Measurements from ENCODE around the gene TOX2.

The TOX2 gene

DNA sequence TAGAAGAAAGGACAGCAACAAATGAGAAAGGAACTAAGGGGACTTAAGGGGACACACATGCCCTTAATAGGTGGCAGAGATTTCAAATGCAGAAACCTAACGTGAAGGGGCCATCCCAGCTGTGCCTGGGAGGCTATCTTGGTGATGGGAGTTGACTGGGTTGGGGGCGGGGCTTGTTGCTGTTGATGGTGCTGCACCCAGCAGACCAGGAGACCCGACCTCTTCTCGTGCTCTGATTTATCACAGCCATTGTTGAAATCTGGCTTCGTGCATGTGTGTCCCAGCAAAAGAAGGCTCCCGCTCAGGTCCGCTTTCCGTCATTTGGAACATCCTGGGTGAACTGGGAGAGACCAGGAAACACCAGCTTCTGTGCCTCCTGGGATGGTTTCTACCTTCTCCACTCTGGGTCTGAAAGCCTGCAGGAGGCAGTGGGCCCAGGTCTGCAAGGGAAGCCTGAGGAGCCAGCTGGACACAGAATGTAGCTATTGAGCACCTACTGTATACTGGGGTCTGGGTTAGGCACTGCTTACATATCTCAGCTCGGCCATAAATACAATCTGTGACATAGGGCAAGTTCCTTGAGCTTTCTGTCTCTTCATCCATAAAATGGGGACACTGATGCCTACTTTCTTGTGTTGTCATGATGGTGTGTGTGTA, 32.1 kb downstream of the TOX2 start:
- Histone ChIP-seq H3K4me3 (ENCODE audit: low read depth, low read length) (no peak overlapping the region), H3K36me3 (ENCODE audit: control insufficient read depth in 2 of 2, insufficient read depth in 1 of 2, low read length in 2 of 2) (no peaks in the 10 kb centered on the region), H3K27ac (ENCODE audit: extremely low read depth, low read depth, low read length) (no peak overlapping the region), H3K9me3 (ENCODE audit: control insufficient read depth, insufficient read depth, low read depth, low read length) (no peaks in the 10 kb centered on the region), H3K4me1 (ENCODE audit: control insufficient read depth, insufficient read depth, low read length) (no peaks in the 10 kb centered on the region; the same call in 1 of the 2 replicates)
- ChIA-PET POLR2A (no interaction called here), CTCF (no interaction called here)
- no peak for TF ChIP-seq ZNF76 (tag by site-specific recombination; IDR thresholded peaks at IDR 0.05; ENCODE audit: borderline replicate concordance, low read depth)
- no peak for TF ChIP-seq ZNF223 (tag by site-specific recombination; IDR thresholded peaks at IDR 0.05)
- TF ChIP-seq ZNF621 (tag by site-specific recombination; IDR thresholded peaks at IDR 0.05), result no peak
- TF ChIP-seq ZNF239 (tag by site-specific recombination; IDR thresholded peaks at IDR 0.05), result no peak
- no peak for TF ChIP-seq WT1 (tag by site-specific recombination; IDR thresholded peaks at IDR 0.05)
- TF ChIP-seq, protein P1, sequence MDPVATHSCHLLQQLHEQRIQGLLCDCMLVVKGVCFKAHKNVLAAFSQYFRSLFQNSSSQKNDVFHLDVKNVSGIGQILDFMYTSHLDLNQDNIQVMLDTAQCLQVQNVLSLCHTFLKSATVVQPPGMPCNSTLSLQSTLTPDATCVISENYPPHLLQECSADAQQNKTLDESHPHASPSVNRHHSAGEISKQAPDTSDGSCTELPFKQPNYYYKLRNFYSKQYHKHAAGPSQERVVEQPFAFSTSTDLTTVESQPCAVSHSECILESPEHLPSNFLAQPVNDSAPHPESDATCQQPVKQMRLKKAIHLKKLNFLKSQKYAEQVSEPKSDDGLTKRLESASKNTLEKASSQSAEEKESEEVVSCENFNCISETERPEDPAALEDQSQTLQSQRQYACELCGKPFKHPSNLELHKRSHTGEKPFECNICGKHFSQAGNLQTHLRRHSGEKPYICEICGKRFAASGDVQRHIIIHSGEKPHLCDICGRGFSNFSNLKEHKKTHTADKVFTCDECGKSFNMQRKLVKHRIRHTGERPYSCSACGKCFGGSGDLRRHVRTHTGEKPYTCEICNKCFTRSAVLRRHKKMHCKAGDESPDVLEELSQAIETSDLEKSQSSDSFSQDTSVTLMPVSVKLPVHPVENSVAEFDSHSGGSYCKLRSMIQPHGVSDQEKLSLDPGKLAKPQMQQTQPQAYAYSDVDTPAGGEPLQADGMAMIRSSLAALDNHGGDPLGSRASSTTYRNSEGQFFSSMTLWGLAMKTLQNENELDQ (tag by site-specific recombination; IDR thresholded peaks at IDR 0.05; ENCODE audit: low read depth), result no peak
- no peak for TF ChIP-seq BCL11A (tag by site-specific recombination; IDR thresholded peaks at IDR 0.05; ENCODE audit: low read depth)
- no peak for TF ChIP-seq ZNF843 (tag by site-specific recombination; IDR thresholded peaks at IDR 0.05)
- TF ChIP-seq ZNF175 (tag by site-specific recombination; IDR thresholded peaks at IDR 0.05), result no peak

DNA sequence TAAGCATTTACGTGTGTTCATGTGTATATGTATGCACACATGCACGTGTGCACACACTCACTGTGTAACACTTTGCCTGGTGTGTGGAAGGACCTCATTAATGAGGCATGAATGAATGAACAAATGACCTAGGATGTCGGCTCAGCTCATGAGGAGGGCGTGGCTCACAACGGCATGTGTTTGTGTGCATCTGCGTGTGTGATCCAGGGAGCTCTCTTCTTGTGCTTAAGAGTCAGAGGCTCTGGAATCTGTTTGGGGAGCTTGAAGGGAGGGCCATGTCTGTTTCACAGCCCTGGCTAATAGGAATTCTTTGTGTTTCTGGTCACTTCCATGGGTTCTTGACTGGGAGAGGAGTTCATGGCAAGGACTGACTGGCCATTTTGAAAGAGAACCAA, 32.7 kb downstream of the TOX2 start:
- Histone ChIP-seq H3K4me1 (ENCODE audit: control insufficient read depth, insufficient read depth, low read length) (no peaks in the 10 kb centered on the region; the same call in 1 of the 2 replicates), H3K9me3 (ENCODE audit: control insufficient read depth, insufficient read depth, low read depth, low read length) (no peaks in the 10 kb centered on the region), H3K4me3 (ENCODE audit: low read depth, low read length) (no peak overlapping the region), H3K36me3 (ENCODE audit: control insufficient read depth in 2 of 2, insufficient read depth in 1 of 2, low read length in 2 of 2) (no peaks in the 10 kb centered on the region), H3K27ac (ENCODE audit: extremely low read depth, low read depth, low read length) (no peak overlapping the region)
- ChIA-PET POLR2A (no interaction called here), CTCF (interaction anchor here (0.6 kb wide), 1 partner anchor 154 kb away, joined by 3 read pairs; no protein-coding TSS in a partner anchor)
- TF ChIP-seq ZNF423 (tag by site-specific recombination; IDR thresholded peaks at IDR 0.05), result no peak
- no peak for TF ChIP-seq ZNF48 (tag by site-specific recombination; IDR thresholded peaks at IDR 0.05)
- no peak for TF ChIP-seq ZNF133 (tag by site-specific recombination; IDR thresholded peaks at IDR 0.05)
- no peak for TF ChIP-seq ZBTB1 (tag by site-specific recombination; IDR thresholded peaks at IDR 0.05)
- no peak for TF ChIP-seq ZNF76 (tag by site-specific recombination; IDR thresholded peaks at IDR 0.05; ENCODE audit: borderline replicate concordance, low read depth)
- TF ChIP-seq, protein P2, sequence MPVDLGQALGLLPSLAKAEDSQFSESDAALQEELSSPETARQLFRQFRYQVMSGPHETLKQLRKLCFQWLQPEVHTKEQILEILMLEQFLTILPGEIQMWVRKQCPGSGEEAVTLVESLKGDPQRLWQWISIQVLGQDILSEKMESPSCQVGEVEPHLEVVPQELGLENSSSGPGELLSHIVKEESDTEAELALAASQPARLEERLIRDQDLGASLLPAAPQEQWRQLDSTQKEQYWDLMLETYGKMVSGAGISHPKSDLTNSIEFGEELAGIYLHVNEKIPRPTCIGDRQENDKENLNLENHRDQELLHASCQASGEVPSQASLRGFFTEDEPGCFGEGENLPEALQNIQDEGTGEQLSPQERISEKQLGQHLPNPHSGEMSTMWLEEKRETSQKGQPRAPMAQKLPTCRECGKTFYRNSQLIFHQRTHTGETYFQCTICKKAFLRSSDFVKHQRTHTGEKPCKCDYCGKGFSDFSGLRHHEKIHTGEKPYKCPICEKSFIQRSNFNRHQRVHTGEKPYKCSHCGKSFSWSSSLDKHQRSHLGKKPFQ (tag by site-specific recombination; IDR thresholded peaks at IDR 0.05), result no peak
- TF ChIP-seq GLIS1 (tag by site-specific recombination; IDR thresholded peaks at IDR 0.05), result no peak
- TF ChIP-seq SETDB1 (IDR thresholded peaks at IDR 0.05; ENCODE audit: insufficient read length, low read length), result no peak
- no peak for TF ChIP-seq ZBTB20 (tag by site-specific recombination; IDR thresholded peaks at IDR 0.05)
- no peak for TF ChIP-seq ZNF610 (tag by site-specific recombination; IDR thresholded peaks at IDR 0.05; ENCODE audit: borderline replicate concordance)
- no peak for TF ChIP-seq ZNF311 (tag by site-specific recombination; IDR thresholded peaks at IDR 0.05; ENCODE audit: borderline replicate concordance)
- no peak for TF ChIP-seq ZNF433 (tag by site-specific recombination; IDR thresholded peaks at IDR 0.05; ENCODE audit: low read depth)
- TF ChIP-seq, protein P3, sequence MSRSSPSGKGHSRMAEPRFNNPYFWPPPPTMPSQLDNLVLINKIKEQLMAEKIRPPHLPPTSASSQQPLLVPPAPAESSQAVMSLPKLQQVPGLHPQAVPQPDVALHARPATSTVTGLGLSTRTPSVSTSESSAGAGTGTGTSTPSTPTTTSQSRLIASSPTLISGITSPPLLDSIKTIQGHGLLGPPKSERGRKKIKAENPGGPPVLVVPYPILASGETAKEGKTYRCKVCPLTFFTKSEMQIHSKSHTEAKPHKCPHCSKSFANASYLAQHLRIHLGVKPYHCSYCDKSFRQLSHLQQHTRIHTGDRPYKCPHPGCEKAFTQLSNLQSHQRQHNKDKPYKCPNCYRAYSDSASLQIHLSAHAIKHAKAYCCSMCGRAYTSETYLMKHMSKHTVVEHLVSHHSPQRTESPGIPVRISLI (tag by site-specific recombination; IDR thresholded peaks at IDR 0.05), result no peak
- no peak for TF ChIP-seq IKZF3 (tag by site-specific recombination; IDR thresholded peaks at IDR 0.05)
- no peak for TF ChIP-seq ZNF274 (IDR thresholded peaks at IDR 0.05; ENCODE audit: low read length)
- TF ChIP-seq ZNF274 (tag by site-specific recombination; IDR thresholded peaks at IDR 0.05; ENCODE audit: borderline replicate concordance), result no peak

Data from HEK293 (cell line).